Spleen (tissue), 11 donors: ENCODE results near the gene KRTAP2-4. TPM values are rescaled to one million over a fixed set of nuclear protein-coding genes. Genes with fewer than 3 reads are reported as not detected.
"Not testable (repeated sequence)": the region's sequence is repeated elsewhere in the genome, so short reads cannot be mapped to it uniquely, and the experiment has no call there.

Experiments used
- DNase-seq: peaks from one replicate; pipeline ENCODE4 v3.0.0-alpha.2; 2020
- H3K27ac ChIP-seq, 8 donors: fragments of 200-600 bp; sonication (generic) in 7 of 8; 1 replicate in 4 of 8; 2 replicates in 4 of 8; pipeline versions ENCODE4 v1.5.0 to v1.8.0; 2016 to 2021; ENCODE audit warnings: inconsistent platforms in 4 of 8, mild to moderate bottlenecking in 4 of 8, moderate library complexity in 1 of 8
- H3K27me3 ChIP-seq, 7 donors: fragments of 200-600 bp; sonication (generic) in 6 of 7; replicated peaks in 1 of 7; 1 replicate in 4 of 7; 2 replicates in 3 of 7; pipeline versions ENCODE4 v1.5.0 to v1.8.0; 2016 to 2021; ENCODE audit warnings: inconsistent platforms in 3 of 7, mild to moderate bottlenecking in 1 of 7
- H3K36me3 ChIP-seq, 6 donors: fragments of 200-600 bp; sonication (generic) in 5 of 6; 1 replicate in 4 of 6; 2 replicates in 2 of 6; pipeline versions ENCODE4 v1.5.0 to v1.8.0; 2016 to 2021; ENCODE audit warnings: inconsistent platforms in 2 of 6
- H3K4me1 ChIP-seq, 6 donors: fragments of 200-600 bp; sonication (generic) in 5 of 6; 1 replicate in 3 of 6; 2 replicates in 3 of 6; pipeline versions ENCODE4 v1.5.0 to v1.8.0; 2016 to 2021; ENCODE audit warnings: inconsistent platforms in 3 of 6
- H3K4me3 ChIP-seq, 8 donors: fragments of 200-600 bp; sonication (generic) in 7 of 8; 1 replicate in 4 of 8; 2 replicates in 4 of 8; pipeline versions ENCODE4 v1.5.0 to v1.8.0; 2016 to 2021; ENCODE audit warnings: inconsistent platforms in 4 of 8, mild to moderate bottlenecking in 4 of 8, moderate library complexity in 2 of 8
- H3K9me3 ChIP-seq, 8 donors: fragments of 200-600 bp; sonication (generic) in 7 of 8; 1 replicate in 4 of 8; 2 replicates in 4 of 8; pipeline versions ENCODE4 v1.5.0 to v1.8.0; 2016 to 2021; ENCODE audit warnings: inconsistent platforms in 4 of 8
- POLR2A ChIP-seq, 3 donors: fragments of 450-650 bp; IDR thresholded peaks; one replicate each; pipeline ENCODE4 v1.5.1; 2017; ENCODE audit warnings: antibody characterized with exemption in 3 of 3, mild to moderate bottlenecking in 1 of 3
- POLR2AphosphoS5 ChIP-seq, 3 donors: sonication (generic); formaldehyde crosslinking; IDR thresholded peaks; one replicate each; pipeline ENCODE4 v1.5.1; 2017; ENCODE audit warnings: antibody characterized with exemption in 3 of 3
- WGBS, 5 donors: extraction: QIAGEN DNeasy Blood & Tissue Kit in 3 of 5; methylation state at CpG; one replicate each; pipeline versions ENCODE4 v1.1.5 to v1.1.7; 2013 to 2018; 5-methylcytosine and 5-hydroxymethylcytosine counted together
- intact Hi-C: fragments of 100-400 bp; cut with DNase I; formaldehyde crosslinking; loops from one replicate; pipeline ENCODE4 v1.15.0; 2023; ENCODE audit warnings: low total_unique reads
- polyA plus RNA-seq, 3 donors: library from polyadenylated mRNA; stranded (reverse); fragments of 200-250 nt; gene quantifications; one replicate each; pipeline ENCODE4 v1.2.1, GENCODE V29; 2013
- total RNA-seq, 7 donors: library from RNA; depleted of rRNA in 3 of 7; stranded (reverse); fragments of >200 nt in 3 of 7; fragmentation: NEBNext Ultra II Directional in 4 of 7; extraction: Animal tissue kit (Norgen Biotek cat#: 25700) in 4 of 7; gene quantifications; one replicate each; pipeline versions ENCODE4 v1.1.0 to v1.2.1, GENCODE V29; 2016 to 2021
- TF ChIP-seq, protein P1 (sequence below), 11 experiments: fragments of 200-600 bp in 7 of 11; fragments of 450-650 bp in 4 of 11; sonication (generic) in 4 of 11; IDR thresholded peaks in 8 of 11; conservative IDR thresholded peaks in 3 of 11; 1 replicate in 7 of 11; 2 replicates in 4 of 11; pipeline versions ENCODE4 v1.4.0 to v1.8.0; 2016 to 2021; ENCODE audit warnings: antibody characterized with exemption in 11 of 11, inconsistent platforms in 4 of 11, mild to moderate bottlenecking in 1 of 11
- donor health status: healthy with polysubstance abuse.
- donor health status: DM: no; HTN: no; CAD: no; lungs with moderate emphysema.
- donor health status: DM: no; HTN: no; CAD: no.
- donor health status: Bipolar disorder and iron deficiency.
- donor health status: healthy.
- donor health status: DM: no; HTN: no; CAD: no.
- donor health status: DM: yes; HTN: yes; CAD: no.

KRTAP2-4 gene
- total and polyA plus RNA-seq, 10 donors: not detected

DNA sequence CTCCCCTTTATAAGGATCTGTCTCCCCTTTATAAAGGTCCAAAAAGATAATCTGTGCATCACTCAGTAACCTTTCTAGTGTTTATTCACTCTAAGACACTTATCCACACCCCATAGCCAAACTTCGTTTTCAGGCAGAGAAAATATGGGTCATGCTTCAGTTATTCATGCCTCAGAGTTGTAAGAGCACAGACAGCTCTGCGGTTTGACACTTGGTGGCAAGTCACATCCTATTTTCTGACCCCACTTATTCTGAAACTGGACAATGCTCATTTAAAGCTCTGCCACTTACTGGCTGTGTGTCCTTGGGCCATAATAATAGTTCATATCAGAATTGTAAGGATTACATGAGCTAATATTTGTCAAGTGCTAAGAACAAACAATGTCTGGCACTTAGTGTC lies 16.6 kb downstream of the KRTAP2-4 start:
- 31 to 62% (median 39%) methylated on average over 2 of the region's 2 CpGs for WGBS, 5 donors
- intact Hi-C loops: no loop called here
- Histone ChIP-seq H3K27me3 (peaks cover 0 to 38% (median 9%) of the 10 kb centered on the region in 7 donors), H3K36me3 (no peaks in the 10 kb centered on the region), H3K4me1 (no peaks in the 10 kb centered on the region), H3K4me3 (no peak overlapping the region), H3K27ac (no peak overlapping the region), H3K9me3 (no peaks in the 10 kb centered on the region)
- DNase-seq: no peak
- TF ChIP-seq POLR2A (IDR thresholded peaks at IDR 0.05): no peak
- no peak for TF ChIP-seq POLR2AphosphoS5 (IDR thresholded peaks at IDR 0.05)
- TF ChIP-seq, protein P1, sequence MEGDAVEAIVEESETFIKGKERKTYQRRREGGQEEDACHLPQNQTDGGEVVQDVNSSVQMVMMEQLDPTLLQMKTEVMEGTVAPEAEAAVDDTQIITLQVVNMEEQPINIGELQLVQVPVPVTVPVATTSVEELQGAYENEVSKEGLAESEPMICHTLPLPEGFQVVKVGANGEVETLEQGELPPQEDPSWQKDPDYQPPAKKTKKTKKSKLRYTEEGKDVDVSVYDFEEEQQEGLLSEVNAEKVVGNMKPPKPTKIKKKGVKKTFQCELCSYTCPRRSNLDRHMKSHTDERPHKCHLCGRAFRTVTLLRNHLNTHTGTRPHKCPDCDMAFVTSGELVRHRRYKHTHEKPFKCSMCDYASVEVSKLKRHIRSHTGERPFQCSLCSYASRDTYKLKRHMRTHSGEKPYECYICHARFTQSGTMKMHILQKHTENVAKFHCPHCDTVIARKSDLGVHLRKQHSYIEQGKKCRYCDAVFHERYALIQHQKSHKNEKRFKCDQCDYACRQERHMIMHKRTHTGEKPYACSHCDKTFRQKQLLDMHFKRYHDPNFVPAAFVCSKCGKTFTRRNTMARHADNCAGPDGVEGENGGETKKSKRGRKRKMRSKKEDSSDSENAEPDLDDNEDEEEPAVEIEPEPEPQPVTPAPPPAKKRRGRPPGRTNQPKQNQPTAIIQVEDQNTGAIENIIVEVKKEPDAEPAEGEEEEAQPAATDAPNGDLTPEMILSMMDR (IDR thresholded peaks at IDR 0.05 in 8 of 11, conservative IDR thresholded peaks at IDR 0.05 in 3 of 11): no peak

DNA sequence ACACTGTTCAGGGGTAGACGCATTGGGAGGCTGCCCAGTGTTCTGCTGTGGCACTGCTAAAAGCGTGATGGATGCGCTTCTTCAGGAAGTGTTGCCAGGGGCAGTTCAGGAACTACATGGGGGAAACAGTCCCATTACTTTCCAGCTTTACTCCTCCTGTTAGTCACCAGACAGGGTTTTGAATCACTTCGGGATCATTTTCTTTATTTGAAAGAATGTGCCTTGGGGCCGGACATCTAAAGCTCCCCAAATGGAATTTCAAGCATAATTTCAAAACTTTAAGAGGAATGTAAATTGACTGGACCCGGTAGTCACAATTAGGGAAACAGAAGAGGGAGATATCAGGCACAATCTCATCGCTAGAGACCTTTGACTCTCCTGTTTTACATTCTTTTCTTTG lies 17.2 kb downstream of the KRTAP2-4 start:
- intact Hi-C loops: no loop called here
- DNase-seq: no peak
- Histone ChIP-seq H3K4me1 (no peaks in the 10 kb centered on the region), H3K36me3 (no peaks in the 10 kb centered on the region), H3K27me3 (peaks cover 0 to 34% (median 9%) of the 10 kb centered on the region in 7 donors), H3K4me3 (no peak overlapping the region), H3K9me3 (peaks cover 0 to 5% (median 1%) of the 10 kb centered on the region in 8 donors), H3K27ac (no peak overlapping the region)
- WGBS, 5 donors: 71 to 79% (median 76%) methylated on average over 7 of the region's 7 CpGs
- TF ChIP-seq POLR2AphosphoS5 (IDR thresholded peaks at IDR 0.05): no peak
- TF ChIP-seq, protein P1 (IDR thresholded peaks at IDR 0.05 in 8 of 11, conservative IDR thresholded peaks at IDR 0.05 in 3 of 11): no peak
- TF ChIP-seq POLR2A (IDR thresholded peaks at IDR 0.05): no peak

DNA sequence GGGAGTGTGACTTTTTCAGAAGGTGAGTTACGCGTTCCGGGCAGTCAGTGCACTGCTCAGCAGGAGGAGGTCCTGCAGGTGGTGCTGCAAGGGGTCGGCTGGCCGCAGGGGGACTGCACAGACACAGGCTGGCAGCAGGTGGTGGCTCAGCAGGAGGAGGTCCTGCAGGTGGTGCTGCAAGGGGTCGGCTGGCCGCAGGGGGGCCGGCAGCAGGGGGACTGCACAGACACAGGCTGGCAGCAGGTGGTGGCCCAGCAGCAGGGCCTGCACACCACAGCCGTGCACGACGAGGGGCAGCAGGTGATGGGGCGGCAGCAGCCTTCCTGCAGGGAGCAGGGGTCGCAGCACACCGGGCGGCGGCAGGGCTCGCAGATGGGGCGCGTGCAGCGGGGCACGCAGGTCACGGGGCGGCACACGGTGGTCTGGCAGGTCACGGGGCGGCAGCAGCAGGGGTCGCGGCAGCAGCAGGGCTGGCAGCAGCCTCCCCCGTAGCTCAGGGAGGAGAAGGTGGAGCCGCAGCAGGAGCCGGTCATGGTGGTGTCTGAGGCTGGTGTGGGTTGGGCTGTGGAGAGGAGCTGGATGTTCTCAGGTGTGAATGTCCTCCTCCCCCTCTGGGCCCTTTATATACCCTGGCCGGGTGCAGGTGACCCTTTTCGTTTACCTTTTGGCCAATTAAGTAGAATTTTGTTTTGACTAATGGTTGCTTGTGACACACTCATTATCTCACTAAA lies 18.8 kb downstream of the KRTAP2-4 start, which contains the start of gene KRTAP2-1:
Gene KRTAP2-1 (minus strand): TSS at position 582 of the 731 bp plus-strand sequence. CDS start 49 bp downstream, at position 533.
- DNase-seq, intact Hi-C loops, H3K27ac ChIP-seq, H3K36me3 ChIP-seq, H3K4me3 ChIP-seq, H3K4me1 ChIP-seq: not testable (repeated sequence)
- H3K9me3 ChIP-seq: peaks cover 0 to 13% (median 10%) of the 10 kb centered on the region in 8 donors
- H3K27me3 ChIP-seq: peaks cover 0 to 34% (median 9%) of the 10 kb centered on the region in 7 donors
- WGBS, 5 donors: 55 to 79% (median 69%) methylated on average over 7 to 10 of the region's 33 CpGs

DNA sequence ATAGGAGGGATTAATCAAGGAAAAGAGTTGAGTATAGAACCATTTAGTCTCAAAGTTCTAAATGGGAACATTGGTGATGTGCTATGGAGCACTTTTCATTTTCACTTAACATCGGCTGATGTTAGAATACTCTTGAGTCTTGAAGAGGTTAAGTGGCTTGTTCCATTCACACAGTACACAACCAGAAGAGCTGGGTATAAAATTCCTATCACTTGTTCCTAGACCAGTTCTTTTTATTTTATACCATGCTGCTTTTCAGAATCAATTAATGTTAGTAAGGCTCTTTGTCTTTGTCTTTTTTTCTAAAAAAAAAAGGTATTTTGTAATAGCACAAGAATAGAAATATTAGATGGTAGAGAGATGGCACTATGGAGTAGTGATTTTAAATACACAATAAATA lies 22.7 kb downstream of the KRTAP2-4 start:
- intact Hi-C loops: no loop called here
- Histone ChIP-seq H3K4me3 (no peak overlapping the region), H3K4me1 (no peaks in the 10 kb centered on the region), H3K9me3 (peaks cover 0 to 13% (median 10%) of the 10 kb centered on the region in 8 donors), H3K27ac (no peak overlapping the region), H3K36me3 (no peaks in the 10 kb centered on the region), H3K27me3 (peaks cover 0 to 26% (median 2%) of the 10 kb centered on the region in 7 donors)
- no peak for TF ChIP-seq POLR2AphosphoS5 (IDR thresholded peaks at IDR 0.05)
- WGBS, 5 donors: 92 to 100% (median 98%) methylated on average over 1 of the region's 1 CpG
- DNase-seq: no peak

DNA sequence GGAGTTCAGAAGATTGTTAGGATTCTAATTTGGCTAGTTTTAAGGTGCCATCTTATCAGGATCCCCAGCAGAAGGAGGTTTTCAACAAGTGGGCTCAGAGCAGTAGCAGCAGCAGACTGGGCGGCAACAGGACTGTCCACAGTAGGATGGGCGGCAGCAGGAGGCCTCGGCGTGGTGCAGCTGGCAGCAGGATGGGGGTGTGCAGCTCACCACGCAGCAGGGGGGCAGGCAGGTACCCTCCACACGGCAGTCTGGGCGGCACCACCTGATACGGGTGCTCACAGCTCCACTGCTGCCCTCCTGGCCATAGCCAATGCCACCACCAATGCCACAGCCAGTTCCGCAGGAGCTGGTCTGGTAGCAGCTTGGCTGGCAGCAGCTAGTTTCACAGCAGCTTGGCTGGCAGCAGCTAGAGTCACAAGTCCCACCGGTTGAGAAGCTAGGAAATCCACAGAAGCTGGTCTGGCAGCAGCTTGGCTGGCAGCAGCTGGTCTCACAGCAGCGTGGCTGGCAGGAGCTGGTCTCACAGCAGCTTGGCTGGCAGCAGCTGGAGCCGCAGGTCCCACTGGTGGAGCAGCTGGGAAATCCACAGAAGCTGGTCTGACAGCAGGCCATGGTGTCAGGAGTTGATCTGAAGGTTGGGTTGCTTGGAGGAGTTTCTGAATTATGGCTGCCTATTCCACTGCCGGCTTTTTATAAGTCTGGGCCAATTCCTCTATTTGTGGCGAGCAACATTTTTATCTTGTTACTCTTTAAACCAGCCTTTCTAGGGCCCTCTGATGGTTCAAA lies 24.7 kb downstream of the KRTAP2-4 start, which contains the start of gene KRTAP1-1:
Gene KRTAP1-1 (minus strand): TSS at position 668 of the 789 bp plus-strand sequence. CDS start 53 bp downstream, at position 615.
- H3K4me1 ChIP-seq, H3K36me3 ChIP-seq, H3K27ac ChIP-seq, DNase-seq, H3K4me3 ChIP-seq, intact Hi-C loops: not testable (repeated sequence)
- WGBS, 5 donors: 78 to 93% (median 82%) methylated on average over 8 to 14 of the region's 14 CpGs
- peaks cover 0 to 15% (median 0%) of the 10 kb centered on the region in 7 donors for H3K27me3 ChIP-seq
- peaks cover 0 to 13% (median 10%) of the 10 kb centered on the region in 8 donors for H3K9me3 ChIP-seq
